GM21360 (cell line): Measurements from ENCODE around the gene IL18R1.
"Not testable (repeated sequence)": the region's sequence is repeated elsewhere in the genome, so short reads cannot be mapped to it uniquely, and the experiment has no call there.

Experiments used
- ATAC-seq: cut with Tn5 transposase; IDR thresholded peaks from one replicate; pipeline ENCODE4 v1.9.1; 2021; ENCODE audit warnings: mild to moderate bottlenecking, moderate library complexity; ENCODE audit not compliant: unreplicated experiment

The IL18R1 gene

GRCh38 chr2:102355526-102356380 lies at the start of gene IL18R1:
IL18R1 (plus strand) TSS chr2:102355796; CDS start chr2:102362661, 6,865 bp downstream.
- ATAC-seq = peak; percentile 86

- ATAC-seq = no peak
Observed at GRCh38 chr2:102306125-102306524, 49.5 kb upstream of the IL18R1 start.

GRCh38 chr2:102310964-102311640 lies 44.5 kb upstream of the IL18R1 start, which contains the start of gene IL1RL1:
IL1RL1 (plus strand) TSS chr2:102311563; CDS start chr2:102338265, 26,702 bp downstream.
- ATAC-seq = no peak

GRCh38 chr2:102313025-102313424 lies 42.6 kb upstream of the IL18R1 start:
- no peak for ATAC-seq

DNA sequence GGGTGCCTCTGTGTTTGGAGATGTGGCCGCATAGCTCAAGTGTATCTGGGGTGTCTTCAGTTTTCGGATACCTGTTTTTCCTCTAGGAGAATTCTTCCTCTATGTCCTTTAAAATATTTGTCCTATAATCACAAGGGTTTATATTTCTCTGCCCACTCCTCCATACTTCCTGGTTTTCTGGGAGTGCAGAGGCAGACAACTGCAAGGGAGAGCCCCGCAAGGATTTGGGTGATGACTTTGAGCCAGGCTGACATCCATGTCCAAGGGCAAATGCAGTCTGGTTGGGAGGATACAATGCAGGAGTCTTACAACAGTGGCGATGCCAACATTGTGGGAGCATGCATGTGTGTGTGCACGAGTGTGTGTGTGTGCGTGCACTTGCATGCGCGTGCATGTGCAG lies 42.1 kb upstream of the IL18R1 start:
- ATAC-seq = no peak

DNA sequence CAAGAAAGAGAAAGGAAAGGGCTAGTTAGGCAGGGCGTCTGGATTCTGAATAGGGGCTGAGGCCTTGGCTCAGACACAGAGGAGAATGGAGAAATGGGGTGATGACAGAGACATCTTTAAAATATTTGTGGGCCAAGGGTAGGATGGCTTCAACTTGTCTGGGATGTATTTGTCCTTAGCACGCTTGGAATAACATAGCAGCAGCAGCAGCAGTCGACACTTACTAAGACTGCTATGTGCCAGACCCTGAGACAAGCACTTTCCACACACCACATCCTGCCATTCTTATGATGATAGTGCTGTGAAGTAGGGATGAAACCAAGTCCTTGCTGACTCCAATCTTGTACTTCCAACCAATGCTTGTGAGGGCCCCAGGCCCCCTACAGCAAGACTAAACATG lies 41.6 kb upstream of the IL18R1 start:
- ATAC-seq = no peak

GRCh38 chr2:102315921-102316320 lies 39.7 kb upstream of the IL18R1 start:
- ATAC-seq = no peak

GRCh38 chr2:102317715-102318114 lies 37.9 kb upstream of the IL18R1 start:
- no peak for ATAC-seq

- ATAC-seq = no peak
Observed at GRCh38 chr2:102318437-102318836, 37.2 kb upstream of the IL18R1 start.

DNA sequence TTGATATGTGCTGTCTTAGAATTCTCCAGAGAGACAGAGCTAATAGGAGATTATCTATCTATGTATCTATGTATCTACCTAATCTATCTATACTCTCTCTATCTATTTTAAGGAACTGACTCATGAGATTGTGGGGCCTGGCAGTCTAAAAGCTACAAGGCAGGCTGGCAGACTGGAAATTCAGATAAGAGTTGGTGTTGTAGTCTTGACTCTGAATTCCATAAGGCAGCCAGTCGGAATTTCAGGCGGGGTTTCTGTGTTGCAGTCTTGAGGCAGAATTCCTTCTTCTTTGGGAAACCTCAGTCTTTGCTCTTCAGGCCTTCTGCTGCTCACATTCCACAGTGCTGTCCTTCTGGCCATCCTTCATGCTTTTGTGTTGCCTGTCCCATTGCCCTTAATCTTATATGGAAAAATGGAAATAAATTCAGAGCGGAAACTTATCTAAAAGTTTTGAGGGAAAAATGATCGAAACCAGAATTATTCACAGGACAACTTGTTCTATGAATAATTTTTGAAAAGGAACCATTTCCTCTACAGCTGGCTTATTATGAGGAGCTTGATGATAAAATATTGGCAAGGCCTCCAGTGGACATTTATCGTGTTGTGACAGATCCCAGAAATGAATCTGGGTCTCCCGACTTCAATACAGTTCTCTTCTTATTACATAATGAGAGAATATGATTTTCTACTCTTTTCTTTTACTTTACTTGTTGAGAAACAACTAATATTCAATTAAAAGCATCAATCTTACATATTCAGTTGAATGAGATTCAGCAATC lies 33.5 kb upstream of the IL18R1 start:
- ATAC-seq = no peak

- not testable (repeated sequence) for ATAC-seq
Observed at GRCh38 chr2:102324914-102325313, 30.7 kb upstream of the IL18R1 start.

DNA sequence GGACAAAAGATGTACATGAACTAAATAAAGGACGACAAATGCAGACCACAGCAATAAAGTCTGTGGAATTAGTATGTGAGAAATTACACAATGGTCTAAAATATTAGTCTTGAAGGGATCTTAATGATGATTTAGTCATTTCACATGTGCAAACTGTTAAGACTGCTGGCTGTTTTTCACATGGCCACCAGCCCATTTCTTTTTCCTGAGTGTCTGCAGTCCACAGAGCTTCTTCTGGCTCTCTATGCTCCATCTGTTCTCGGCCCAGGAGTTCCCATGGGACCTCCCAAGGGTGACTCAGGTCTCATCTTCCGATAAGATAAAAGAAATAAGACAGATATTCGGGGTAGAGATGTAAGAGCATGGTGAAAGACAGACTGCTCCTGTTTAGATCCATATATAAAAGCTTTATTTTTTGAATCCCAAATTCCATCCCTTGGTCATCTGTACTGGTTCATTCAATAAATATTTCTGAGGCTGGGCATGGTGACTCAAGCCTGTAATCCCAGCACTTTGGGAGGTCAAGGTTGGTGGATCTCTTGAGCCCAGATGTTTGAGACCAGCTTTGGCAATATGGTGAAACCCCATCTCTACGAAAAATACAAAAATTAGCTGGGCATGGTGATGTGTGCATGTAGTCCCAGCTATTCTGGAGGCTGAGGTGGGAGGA lies 24.1 kb upstream of the IL18R1 start:
- ATAC-seq = no peak

- ATAC-seq = no peak
Observed at GRCh38 chr2:102334486-102334885, 21.1 kb upstream of the IL18R1 start.

- no peak for ATAC-seq
Observed at GRCh38 chr2:102335871-102336366, 19.7 kb upstream of the IL18R1 start.

DNA sequence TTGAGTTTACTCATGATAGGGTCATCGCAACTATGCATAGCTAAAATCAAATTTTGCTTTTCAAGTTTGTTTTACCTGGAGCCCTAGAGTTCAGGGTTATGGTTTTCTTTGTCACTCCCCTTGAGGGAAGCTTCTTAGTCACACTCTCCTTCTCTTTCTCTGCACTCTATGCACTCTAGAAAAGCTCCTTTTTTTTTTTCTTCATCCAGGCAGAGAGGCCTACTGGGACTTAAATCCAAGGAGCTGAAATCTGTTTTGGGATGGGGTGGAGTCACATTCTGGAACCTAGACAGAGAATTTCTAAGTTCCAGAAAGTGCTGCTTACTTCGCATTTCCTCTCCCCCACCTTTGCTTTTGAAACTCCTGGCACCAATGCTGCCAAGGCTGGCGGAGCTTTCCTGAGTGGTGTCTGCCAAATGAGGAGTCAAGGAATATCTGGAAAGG lies 19.1 kb upstream of the IL18R1 start:
- ATAC-seq = no peak

GRCh38 chr2:102337012-102337411 lies 18.6 kb upstream of the IL18R1 start:
- ATAC-seq = no peak

DNA sequence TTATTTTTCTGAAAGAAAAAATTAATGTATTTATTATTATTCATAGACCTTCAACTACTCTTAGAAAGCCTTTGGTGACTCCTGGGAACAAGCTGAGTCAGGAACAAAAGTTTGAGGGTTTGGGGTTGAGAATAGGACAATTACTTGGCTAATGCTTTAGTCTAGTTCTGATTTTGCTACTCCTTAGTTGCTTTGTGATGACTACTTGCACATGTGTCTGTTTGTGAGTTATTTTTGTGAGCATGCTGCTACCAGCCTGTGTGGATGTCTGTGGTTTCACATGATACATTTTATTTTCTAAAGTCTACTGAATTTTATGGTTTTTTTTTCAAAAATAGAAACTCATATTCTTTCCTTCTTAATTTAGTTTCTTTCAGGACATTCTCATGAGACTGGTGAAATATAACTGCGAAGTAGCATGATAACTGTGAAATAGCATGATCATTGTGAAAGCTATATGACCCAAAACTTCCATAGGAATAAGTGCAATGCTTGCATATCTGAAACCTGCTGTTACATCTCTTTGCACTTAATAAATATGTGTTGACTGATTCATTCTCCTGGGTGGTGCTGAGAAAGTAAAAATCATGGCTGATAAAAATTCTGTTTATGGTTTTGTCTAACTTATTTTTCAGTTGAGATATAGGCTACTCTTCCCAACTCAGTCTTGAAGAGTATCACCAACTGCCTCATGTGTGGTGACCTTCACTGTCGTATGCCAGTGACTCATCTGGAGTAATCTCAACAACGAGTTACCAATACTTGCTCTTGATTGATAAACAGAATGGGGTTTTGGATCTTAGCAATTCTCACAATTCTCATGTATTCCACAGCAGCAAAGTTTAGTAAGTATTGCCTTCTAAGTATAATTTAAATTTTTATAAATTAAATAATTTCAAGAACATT lies 17.9 kb upstream of the IL18R1 start:
- no peak for ATAC-seq

DNA sequence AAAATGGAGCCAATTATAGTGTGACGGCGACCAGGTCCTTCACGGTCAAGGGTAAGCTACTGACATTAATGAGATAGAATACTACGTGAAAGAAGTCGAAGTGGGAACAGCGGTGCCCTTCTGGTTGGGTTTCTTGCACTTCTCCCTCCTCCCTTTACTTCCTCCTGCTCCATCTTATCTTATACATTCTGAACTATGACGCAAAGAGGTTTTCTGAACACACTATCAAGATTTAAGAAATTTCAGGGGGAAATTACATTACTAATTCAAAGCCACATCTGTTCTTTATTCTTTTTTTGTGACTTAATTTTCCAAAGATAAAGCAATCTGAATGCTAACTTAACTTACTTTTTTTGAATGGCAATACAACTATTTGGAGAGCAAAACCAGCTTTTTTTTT lies 14.8 kb upstream of the IL18R1 start:
- ATAC-seq = no peak

GRCh38 chr2:102342888-102343287 lies 12.7 kb upstream of the IL18R1 start:
- ATAC-seq = no peak

DNA sequence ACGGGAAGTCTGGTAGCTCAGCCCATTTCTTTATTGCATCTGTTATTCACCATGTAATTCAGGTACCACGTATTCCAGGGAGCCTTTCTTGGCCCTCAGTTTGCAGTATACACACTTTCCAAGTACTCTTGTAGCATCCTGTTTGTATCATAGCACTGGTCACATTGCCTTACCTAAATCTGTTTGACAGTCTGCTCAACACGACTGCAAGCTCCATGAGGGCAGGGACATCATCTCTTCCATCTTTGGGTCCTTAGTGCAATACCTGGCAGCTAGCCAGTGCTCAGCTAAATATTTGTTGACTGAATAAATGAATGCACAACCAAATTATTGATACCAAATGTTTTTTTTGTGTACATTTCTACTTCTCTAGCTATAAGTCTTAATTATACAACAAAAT lies 11.2 kb upstream of the IL18R1 start:
- ATAC-seq = no peak
